GM18505 (cell line): ENCODE data around the gene NOX5.

Source experiments
- ATAC-seq: cut with Tn5 transposase; IDR thresholded peaks from one replicate; pipeline ENCODE4 v1.9.1; 2021; ENCODE audit not compliant: unreplicated experiment
- POLR2A ChIP-seq: IDR thresholded peaks from 4 replicates; pipeline ENCODE4 v1.6.1; 2011; ENCODE audit warnings: borderline replicate concordance; ENCODE audit not compliant: insufficient read depth, insufficient read length; ENCODE audit errors: extremely low read depth

NOX5 gene

DNA sequence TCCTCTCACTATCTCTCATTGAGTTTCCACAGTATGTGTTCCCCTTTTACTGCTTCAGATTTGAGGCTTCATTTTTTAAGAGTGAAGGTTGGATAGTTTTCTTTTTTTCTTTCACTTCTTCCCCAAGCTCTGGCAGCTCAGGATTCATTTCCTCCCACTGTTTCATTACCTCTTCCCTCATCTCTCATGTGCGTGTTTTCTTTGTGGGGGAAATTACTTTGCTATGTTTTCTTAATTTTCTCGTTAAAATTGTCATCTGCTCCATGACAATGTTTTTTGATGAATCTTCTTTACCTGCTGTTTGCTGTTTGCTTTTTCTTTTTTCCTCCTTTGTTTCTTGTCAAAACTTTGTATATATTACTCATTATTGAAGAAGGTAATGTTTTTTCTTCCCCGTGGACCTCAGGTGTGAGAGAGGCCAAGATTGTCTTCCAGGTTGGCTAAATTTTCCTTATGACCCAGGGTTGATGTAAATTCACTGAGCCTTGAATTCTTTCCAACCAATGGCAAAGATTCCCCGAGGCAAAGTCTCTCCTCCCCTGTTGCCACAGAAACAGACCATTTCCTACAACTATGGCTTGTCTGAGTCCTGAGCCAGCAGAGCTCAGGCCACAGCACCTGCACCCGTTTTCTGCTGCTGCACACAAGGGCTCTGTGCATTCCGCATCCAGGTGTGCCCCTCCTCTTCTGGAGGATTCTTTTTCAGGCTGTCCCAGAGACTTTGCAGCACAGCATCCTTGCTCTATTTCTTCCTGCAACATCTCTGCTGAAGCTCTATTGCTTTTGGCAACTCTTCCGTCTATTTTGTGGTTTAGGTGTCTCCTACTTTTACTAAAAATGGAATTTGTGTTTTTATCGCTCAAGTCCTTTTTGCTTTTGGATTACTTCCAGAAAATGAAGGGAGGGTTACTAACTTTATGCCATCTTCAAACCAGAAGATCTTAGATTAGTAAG lies 66.1 kb downstream of the NOX5 start:
- no peak for ATAC-seq
- no peak for TF ChIP-seq POLR2A

DNA sequence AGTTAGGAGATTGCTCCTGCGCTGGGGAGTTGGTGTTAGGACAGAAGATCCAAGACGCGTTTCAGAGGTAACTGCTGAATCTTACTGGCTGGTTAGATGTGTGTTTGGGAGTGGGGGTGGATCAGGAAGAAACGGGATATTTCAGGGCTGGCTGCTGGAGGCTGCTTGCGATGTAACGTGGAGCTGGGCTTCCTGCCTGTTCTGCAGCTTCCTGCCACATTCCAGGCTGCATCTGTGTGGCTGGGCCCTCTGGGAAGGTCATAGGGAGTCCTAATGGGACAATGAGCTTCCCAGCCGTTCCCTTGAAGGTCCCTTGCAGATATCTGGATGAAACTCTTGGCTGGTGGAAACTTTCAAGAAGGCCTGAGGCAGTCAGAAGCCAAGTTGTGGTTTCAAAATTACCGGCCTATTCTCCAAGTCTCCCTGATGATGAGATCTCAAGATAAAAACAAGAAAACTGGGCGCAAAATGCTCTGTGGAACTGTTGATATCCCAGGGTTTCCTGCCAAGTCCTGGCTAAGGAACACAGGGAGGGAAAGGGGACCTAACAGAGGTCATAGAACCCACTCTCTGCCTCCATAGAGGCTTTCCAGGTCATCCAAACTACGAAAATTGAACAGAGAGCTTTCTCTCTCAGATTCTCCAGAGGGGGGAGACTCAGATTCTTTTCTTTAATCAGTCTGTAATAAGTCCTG lies 67.0 kb downstream of the NOX5 start:
- no peak for ATAC-seq
- TF ChIP-seq POLR2A, result no peak

DNA sequence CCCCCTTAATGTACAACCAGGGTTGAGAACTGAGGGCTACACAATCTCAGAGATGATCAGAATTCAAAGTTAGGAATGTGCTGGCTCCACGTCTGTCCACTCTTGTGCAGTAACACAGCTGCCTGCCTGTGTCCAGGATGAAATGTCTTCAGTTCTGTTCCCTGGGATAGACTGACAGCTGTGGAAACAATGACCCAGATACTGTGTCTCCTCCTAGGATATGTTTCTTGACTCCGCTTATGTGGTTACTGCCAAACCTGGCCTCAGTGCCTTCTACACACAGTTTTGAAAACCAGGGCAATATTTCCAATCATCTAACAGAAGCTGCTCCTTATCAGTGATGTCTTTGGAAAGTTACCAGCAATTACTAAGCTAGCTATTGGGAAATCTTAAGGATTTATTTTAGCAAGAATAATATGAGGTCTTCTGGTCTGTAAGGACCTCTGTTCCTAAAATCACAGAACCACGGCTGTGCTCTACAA lies 67.6 kb downstream of the NOX5 start:
- TF ChIP-seq POLR2A, result no peak
- no peak for ATAC-seq

DNA sequence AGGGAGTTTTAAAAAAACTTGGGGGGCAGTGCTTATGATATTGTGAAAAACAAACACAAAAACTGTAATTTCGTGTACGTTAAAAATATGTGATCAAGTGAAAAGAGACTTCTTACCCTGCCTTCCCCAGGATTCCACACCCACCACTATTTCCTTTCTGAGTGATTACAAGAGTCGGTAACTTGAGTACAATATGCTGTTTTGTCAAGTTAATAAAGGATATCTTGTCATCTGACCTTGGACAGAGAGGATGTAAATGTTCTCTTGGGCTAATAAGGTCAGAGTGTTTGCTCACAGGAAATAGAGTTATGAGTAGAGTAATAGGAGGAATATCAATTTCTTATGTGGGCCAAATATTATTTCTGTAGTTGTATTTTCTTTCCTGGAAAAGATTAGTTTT lies 68.1 kb downstream of the NOX5 start:
- no peak for ATAC-seq
- no peak for TF ChIP-seq POLR2A

DNA sequence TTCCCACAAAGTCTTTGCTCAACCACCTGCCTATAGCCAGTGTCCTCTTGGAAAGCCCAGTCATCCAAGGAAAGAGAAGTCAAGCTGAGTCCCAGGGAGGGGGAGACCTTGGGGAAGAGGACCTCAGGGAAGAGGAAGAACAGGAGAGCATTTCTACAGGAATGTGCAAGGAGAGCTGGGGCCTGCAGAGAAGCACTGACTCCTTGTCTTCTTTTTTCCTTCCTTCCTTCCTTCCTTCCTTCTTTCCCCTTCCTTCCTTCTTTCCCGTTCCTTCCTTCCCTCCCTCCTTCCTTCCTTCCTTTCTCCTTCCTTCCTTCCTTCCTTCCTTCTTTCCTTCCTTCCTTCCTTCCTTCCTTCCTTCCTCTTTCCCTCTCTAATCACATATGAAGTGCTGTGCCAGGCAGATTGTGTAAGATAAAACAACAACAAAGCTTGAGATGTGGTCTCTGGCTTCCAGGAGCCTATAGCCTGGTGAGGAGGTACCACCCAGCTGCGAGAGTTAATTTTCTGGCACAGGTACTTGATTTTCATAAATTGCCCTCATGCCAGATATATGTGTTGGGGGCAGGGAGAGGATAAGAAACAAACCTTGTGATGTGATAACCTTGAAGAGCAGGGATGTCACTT lies 70.0 kb downstream of the NOX5 start:
- ATAC-seq, result no peak
- TF ChIP-seq POLR2A, result no peak

DNA sequence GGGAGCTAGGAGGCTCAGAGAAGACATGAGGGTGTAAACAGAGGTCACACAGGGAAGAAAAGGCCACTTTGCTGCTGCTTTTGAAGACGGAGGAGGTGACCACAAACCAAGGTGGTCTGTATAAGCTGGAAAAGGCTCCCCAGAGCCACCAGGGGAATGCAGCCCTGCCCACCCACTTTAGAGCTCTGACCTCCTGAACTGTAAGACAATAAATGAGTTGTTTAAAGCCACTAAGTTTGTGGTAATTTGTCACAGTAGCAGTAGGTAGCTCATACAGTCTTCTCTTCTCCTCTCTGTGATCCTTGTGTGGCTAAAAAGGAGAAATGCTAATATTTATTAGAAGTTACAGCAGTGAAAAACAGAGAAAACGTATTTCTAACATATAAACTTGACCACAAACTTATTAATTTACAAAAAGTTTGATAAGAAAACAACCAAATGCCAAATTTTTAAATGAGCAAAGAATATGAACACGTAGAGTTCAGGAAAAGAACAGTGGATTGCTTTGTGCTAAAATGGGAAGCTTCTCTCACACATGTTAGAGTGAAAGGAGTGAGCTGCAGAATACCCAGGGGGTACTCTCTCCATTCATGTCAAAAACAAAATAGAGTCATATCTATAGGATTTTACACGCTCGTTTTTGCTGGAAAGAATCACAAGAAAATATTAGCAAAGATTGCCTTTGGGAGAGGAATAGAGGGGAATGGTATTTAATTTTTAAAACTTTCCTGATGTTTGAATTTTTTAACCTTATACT lies 71.0 kb downstream of the NOX5 start:
- TF ChIP-seq POLR2A, result no peak
- no peak for ATAC-seq

DNA sequence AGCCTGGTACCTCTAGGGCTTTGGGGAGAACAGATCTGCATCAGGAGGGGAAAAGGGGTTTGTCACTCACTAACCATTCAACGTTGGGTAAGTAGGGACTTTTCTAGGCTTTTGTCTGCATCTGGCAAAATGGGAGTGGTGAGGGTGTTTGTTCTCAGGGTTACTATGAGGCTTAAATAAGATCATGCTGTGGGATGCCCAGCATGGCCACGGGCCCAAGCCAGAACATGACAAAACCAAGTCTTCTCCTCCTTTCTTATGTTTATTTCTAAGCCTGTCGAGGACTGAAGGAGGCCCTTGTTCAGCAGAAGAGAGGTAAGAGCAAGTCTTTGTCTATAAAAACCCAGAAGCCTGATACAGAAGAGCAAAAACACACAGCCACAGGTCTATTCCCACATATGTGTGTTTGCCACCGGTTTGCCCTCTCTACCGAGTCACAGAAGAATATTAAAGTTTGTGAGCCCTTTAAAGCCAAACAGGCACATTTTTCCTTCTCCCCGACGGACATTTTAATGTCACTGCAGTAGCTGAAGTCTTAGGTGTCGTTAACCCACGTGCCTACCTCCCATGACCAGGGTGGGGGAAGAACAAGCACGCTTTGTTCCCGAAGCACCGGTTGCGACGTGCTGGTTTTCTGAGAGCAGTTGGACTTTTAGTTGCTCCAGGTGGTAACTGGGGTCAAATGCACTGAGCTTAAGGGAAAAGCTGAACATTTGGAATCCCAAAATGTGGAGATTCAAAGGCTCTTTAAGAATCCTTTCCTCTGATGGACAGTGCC lies 72.1 kb downstream of the NOX5 start:
- ATAC-seq, result no peak
- no peak for TF ChIP-seq POLR2A

DNA sequence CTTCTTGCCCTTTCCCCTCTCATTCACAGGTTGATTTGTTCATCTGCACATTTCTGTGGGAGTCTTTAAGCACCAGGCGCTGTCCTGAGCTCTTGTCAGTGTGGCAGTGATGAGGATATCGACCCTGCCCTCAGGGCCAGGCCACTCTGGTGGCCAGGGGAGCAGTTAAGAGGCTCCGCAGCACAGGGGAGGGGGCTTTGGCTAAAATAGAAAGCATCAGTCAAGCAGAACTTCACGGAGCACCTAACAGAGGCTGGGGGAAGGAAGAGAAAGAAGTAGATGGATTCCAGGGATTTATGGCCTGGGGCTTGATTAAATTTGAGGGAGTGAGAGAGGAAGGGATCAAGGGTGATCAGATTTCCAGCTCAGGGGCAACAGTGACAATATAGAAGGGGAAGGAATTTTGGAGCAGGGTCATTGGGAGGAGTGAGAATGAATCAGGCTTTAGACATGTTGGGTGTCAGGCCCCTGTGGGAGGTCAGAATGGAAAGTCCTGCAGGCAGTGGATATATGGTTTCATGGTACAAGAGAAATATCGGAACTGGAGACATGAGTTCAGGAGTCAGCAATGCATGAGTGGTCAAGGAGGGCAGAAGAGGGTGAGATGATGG lies 73.0 kb downstream of the NOX5 start:
- ATAC-seq, result no peak
- TF ChIP-seq POLR2A, result no peak

DNA sequence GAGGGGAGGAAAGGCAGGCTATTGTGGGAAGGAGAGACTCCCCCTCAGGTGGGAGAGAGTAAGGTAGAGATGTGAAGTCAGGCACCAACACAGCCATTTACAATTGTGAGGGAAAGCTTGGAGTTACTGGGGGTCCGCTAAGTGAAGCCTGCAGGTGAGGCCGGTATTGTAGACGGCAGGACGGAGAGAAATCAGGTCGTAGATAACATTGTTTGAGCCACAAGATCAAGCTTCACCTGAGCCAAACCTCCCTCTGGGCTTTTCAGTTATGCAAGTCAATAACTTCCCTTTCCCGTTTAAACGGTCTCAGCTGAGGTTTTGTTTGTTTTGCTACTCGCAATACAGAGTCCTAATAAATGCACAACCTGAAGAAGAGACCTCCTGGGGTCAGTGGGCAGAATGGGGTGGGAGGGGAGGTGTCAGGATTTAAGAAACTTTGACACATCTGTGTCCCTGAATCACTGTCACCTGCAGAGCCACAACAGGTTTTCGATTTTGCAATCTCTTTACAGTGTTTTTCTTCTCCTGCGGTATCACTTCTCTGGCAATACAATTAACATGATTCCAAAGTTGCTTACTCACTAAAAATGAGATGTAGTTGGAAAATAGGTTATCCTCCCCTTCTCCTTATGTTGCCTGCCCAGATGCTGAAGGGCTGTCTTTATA lies 73.9 kb downstream of the NOX5 start:
- no peak for TF ChIP-seq POLR2A

DNA sequence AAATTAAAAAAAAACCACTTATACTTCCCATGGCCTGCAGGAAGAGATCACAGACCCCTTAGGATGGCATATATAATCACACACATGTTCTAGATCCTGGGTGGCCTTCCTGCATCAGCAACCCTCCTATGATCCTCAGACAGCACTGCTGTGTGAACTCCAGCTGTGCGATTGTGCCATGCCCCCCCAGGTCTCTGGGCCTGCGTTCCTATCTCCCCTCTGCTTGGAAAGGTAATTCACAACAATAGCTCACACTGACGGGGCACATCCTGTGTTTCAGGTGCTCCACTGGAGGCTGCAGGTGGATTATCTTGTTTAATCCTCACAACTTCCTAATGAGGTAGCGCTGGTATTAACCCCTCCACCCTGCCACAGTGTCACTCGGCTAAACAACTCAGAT lies 74.8 kb downstream of the NOX5 start:
- ATAC-seq, result no peak
- no peak for TF ChIP-seq POLR2A

More for the DNA sequence above, 73.9 kb downstream of the NOX5 start:
- no peak for ATAC-seq

DNA sequence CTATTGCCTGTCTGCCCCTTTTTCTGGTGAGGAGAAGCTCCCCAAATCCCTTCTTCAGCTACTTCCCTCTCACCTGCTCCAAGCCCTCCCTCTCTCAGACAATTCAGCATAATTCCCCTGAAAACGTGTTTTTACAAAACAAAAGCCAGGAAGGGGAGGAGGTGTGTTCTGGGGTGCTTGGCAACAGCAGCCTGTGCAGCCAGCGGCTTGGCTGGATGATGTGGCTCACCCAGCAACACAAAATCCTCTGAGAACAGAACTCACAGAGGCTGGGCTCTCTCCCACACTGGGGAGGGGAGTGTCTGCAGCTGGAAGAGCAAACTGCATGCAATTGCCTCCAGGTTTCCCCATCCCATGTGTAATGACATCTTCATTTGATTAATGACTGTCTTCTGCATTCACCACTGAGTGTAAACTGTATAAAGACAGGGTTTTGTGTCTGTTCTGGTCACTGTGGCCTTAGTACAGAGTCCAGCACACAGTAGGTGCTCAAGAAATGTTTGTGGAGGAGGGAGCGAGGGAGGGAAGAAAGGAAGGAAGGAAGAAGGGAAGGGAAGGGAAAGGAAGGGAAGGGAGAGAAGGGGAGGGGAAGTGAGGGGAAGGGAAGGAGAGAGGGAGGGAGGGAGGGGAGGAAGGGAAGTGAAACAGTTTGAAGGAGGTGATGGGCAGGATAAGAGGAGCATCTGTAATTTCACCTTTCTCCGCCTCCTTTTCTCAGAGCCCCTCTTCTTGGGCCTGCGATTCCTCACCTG lies 75.9 kb downstream of the NOX5 start:
- ATAC-seq, result no peak
- TF ChIP-seq POLR2A, result no peak

DNA sequence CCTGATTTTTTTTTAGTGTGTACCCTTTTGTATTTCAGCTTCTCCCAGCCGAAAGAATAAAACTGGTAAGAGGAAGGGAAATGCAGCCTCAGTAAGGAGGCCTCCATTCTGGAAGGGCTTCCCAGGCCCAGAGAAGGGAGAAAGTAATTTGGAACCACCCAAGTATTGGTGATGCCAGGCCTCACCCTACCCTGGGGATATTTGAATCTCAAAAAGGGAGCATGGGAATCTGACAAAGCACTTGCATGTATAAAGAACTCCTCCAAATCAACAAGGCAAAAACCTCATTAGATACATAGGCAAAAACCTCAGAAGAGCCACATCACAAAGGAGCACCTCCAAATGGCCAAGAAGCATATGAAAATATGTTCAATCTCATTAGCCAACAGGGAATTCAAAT lies 77.2 kb downstream of the NOX5 start:
- ATAC-seq, result no peak
- TF ChIP-seq POLR2A, result no peak
